ENCODE data around the gene RNPEP.
"Not testable (repeated sequence)": the region's sequence is repeated elsewhere in the genome, so short reads cannot be mapped to it uniquely, and the experiment has no call there.

The RNPEP gene

GRCh38 chr1:202037706-202038296 is 55.4 kb downstream of the RNPEP start:
- DNase-seq, result no peak

GRCh38 chr1:202038688-202039346 is 56.4 kb downstream of the RNPEP start:
- no peak for DNase-seq

- no peak for DNase-seq
These were observed 63.3 kb downstream of the RNPEP start for GRCh38 chr1:202045705-202046104.

GRCh38 chr1:202046227-202046626 is 63.8 kb downstream of the RNPEP start:
- DNase-seq, result no peak

GRCh38 chr1:202046748-202047708 is 64.6 kb downstream of the RNPEP start:
- DNase-seq, result no peak

GRCh38 chr1:202047977-202048376 is 65.5 kb downstream of the RNPEP start:
- DNase-seq, result no peak

- no peak for DNase-seq
These were observed 66.7 kb downstream of the RNPEP start for GRCh38 chr1:202049129-202049528.

GRCh38 chr1:202054094-202054493 is 71.6 kb downstream of the RNPEP start:
- no peak for DNase-seq

GRCh38 chr1:202054673-202055072 is 72.2 kb downstream of the RNPEP start:
- not testable (repeated sequence) for DNase-seq
